HK-2 (cell line): ENCODE results near the gene THADA.

Experiments
- DNase-seq: peaks from one replicate; pipeline ENCODE4 v3.0.0-alpha.2; 2018; ENCODE audit not compliant: unreplicated experiment

Gene THADA

GRCh38 chr2:43325107-43325811 is 270.6 kb downstream of the THADA start:
- no peak for DNase-seq

GRCh38 chr2:43324259-43325106 is 271.4 kb downstream of the THADA start:
- no peak for DNase-seq

- no peak for DNase-seq
These were observed 272.0 kb downstream of the THADA start for GRCh38 chr2:43323857-43324256.

GRCh38 chr2:43321446-43321845 is 274.4 kb downstream of the THADA start:
- no peak for DNase-seq

GRCh38 chr2:43319541-43319940 is 276.3 kb downstream of the THADA start:
- DNase-seq, result no peak

GRCh38 chr2:43318791-43319190 is 277.0 kb downstream of the THADA start:
- DNase-seq, result no peak

- DNase-seq, result no peak
These were observed 278.2 kb downstream of the THADA start for GRCh38 chr2:43317680-43318079.

- no peak for DNase-seq
These were observed 278.6 kb downstream of the THADA start for GRCh38 chr2:43317194-43317593.

GRCh38 chr2:43315482-43315881 is 280.4 kb downstream of the THADA start:
- DNase-seq, result no peak

- no peak for DNase-seq
These were observed 281.4 kb downstream of the THADA start for GRCh38 chr2:43314299-43314927.

- no peak for DNase-seq
These were observed 282.2 kb downstream of the THADA start for GRCh38 chr2:43313642-43314017.

GRCh38 chr2:43312755-43313641 is 282.8 kb downstream of the THADA start:
- no peak for DNase-seq

GRCh38 chr2:43311276-43311675 is 284.6 kb downstream of the THADA start:
- no peak for DNase-seq

- no peak for DNase-seq
These were observed 285.9 kb downstream of the THADA start for GRCh38 chr2:43309935-43310334.

GRCh38 chr2:43307973-43308372 is 287.9 kb downstream of the THADA start:
- no peak for DNase-seq

GRCh38 chr2:43307046-43307445 is 288.8 kb downstream of the THADA start:
- DNase-seq, result no peak

GRCh38 chr2:43306197-43306596 is 289.6 kb downstream of the THADA start:
- DNase-seq, result no peak

GRCh38 chr2:43305517-43305916 is 290.3 kb downstream of the THADA start:
- no peak for DNase-seq

GRCh38 chr2:43305012-43305411 is 290.8 kb downstream of the THADA start:
- no peak for DNase-seq

- DNase-seq, result no peak
These were observed 291.9 kb downstream of the THADA start for GRCh38 chr2:43303889-43304288.

- DNase-seq, result no peak
These were observed 292.8 kb downstream of the THADA start for GRCh38 chr2:43302961-43303494.
